Ascending aorta (tissue), 2 donors: ENCODE data around the gene BCDIN3D. TPM values are rescaled to one million over a fixed set of nuclear protein-coding genes. Genes with fewer than 3 reads are reported as not detected.

Experiments
- DNase-seq, 2 donors: peaks; one replicate each; pipeline ENCODE4 v3.0.0-alpha.2; 2019; ENCODE audit warnings: low spot score in 2 of 2
- H3K27ac ChIP-seq, 2 donors: fragments of 200-600 bp; sonication (generic); one replicate each; pipeline ENCODE4 v1.5.1; 2016 to 2017; ENCODE audit warnings: mild to moderate bottlenecking in 1 of 2
- H3K27me3 ChIP-seq: fragments of 200-600 bp; sonication (generic); one replicate; pipeline ENCODE4 v1.5.1; 2017
- H3K36me3 ChIP-seq, 2 donors: fragments of 200-600 bp; sonication (generic); one replicate each; pipeline ENCODE4 v1.5.1; 2016
- H3K4me1 ChIP-seq, 2 donors: fragments of 200-600 bp; sonication (generic); one replicate each; pipeline ENCODE4 v1.5.1; 2016 to 2017; ENCODE audit warnings: mild to moderate bottlenecking in 1 of 2
- H3K4me3 ChIP-seq, 2 donors: fragments of 200-600 bp; sonication (generic); one replicate each; pipeline ENCODE4 v1.5.1; 2016 to 2017; ENCODE audit warnings: mild to moderate bottlenecking in 1 of 2
- H3K9me3 ChIP-seq, 2 donors: fragments of 200-600 bp; sonication (generic); one replicate each; pipeline ENCODE4 v1.5.1; 2016
- intact Hi-C: fragments of 100-400 bp; cut with DNase I; formaldehyde crosslinking; loops from one replicate; pipeline ENCODE4 v1.15.1; 2023
- total RNA-seq: library from RNA; depleted of rRNA; stranded (reverse); fragments of >200 nt; gene quantifications from one replicate; pipeline ENCODE4 v1.1.0, GENCODE V29; 2016
- TF ChIP-seq, protein P1 (sequence below), 3 experiments: fragments of 200-600 bp in 2 of 3; fragments of 450-650 bp in 1 of 3; sonication (generic) in 2 of 3; IDR thresholded peaks; one replicate each; pipeline ENCODE4 v1.5.1; 2016 to 2019; ENCODE audit warnings: antibody characterized with exemption in 3 of 3, mild to moderate bottlenecking in 1 of 3, moderate library complexity in 1 of 3

BCDIN3D gene, protein sequence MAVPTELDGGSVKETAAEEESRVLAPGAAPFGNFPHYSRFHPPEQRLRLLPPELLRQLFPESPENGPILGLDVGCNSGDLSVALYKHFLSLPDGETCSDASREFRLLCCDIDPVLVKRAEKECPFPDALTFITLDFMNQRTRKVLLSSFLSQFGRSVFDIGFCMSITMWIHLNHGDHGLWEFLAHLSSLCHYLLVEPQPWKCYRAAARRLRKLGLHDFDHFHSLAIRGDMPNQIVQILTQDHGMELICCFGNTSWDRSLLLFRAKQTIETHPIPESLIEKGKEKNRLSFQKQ
- total RNA-seq: 2.6 TPM

DNA sequence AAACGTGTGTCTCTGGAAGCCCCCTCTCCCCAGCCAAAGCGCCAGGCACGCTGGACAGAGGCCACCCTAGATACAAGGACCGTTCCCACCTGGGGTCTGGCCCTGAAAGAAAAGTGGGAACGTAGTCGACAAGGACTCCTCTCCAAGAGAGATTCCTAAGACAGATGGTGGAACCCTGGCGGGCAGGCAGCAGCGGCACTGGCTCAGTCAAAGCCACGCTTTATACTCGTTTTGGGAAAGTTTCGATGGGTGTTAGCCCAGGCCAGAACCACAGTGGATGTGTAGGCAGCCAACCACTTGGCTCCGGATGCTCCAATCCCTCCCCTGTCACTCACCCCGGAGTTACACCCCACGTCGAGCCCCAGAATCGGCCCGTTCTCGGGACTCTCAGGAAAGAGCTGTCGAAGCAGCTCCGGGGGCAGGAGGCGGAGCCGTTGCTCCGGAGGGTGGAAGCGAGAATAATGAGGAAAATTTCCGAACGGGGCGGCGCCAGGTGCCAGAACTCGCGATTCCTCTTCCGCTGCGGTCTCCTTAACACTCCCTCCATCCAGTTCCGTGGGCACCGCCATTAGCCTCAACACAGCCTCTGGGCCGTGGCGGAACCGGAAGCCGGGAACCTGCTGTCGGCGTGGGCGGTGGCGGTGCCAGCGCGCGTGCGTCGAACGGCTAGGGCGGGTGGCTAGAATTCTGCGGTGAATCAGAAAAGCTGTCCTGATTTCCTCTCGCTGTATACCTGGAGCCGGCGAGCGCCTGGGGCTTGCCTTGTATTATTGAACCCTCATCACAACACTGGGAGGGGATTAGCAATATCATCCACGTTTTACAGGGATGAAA is at the start of gene BCDIN3D:
Gene BCDIN3D (minus strand): TSS at position 588 of the 834 bp plus-strand sequence. CDS start 19 bp downstream, at position 569.
- H3K4me1 ChIP-seq: peaks cover 0 to 18% of the 10 kb centered on the region in 2 donors
- no peaks in the 10 kb centered on the region for H3K9me3 ChIP-seq
- intact Hi-C loops: loop anchor here (1.0 to 10.0 kb wide), 2 partner anchors 14 to 198 kb away; partner anchors contain the start of gene NCKAP5L
- no peaks in the 10 kb centered on the region for H3K36me3 ChIP-seq
- DNase-seq: peak; percentile 65 to 96
- peak within 1 kb of the TSS; percentile 92 to 93 for H3K27ac ChIP-seq
- H3K4me3 ChIP-seq: peak within 1 kb of the TSS; percentile 77 to 79
- TF ChIP-seq, protein P1, sequence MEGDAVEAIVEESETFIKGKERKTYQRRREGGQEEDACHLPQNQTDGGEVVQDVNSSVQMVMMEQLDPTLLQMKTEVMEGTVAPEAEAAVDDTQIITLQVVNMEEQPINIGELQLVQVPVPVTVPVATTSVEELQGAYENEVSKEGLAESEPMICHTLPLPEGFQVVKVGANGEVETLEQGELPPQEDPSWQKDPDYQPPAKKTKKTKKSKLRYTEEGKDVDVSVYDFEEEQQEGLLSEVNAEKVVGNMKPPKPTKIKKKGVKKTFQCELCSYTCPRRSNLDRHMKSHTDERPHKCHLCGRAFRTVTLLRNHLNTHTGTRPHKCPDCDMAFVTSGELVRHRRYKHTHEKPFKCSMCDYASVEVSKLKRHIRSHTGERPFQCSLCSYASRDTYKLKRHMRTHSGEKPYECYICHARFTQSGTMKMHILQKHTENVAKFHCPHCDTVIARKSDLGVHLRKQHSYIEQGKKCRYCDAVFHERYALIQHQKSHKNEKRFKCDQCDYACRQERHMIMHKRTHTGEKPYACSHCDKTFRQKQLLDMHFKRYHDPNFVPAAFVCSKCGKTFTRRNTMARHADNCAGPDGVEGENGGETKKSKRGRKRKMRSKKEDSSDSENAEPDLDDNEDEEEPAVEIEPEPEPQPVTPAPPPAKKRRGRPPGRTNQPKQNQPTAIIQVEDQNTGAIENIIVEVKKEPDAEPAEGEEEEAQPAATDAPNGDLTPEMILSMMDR (IDR thresholded peaks at IDR 0.05): no peak
- no peaks in the 10 kb centered on the region for H3K27me3 ChIP-seq

DNA sequence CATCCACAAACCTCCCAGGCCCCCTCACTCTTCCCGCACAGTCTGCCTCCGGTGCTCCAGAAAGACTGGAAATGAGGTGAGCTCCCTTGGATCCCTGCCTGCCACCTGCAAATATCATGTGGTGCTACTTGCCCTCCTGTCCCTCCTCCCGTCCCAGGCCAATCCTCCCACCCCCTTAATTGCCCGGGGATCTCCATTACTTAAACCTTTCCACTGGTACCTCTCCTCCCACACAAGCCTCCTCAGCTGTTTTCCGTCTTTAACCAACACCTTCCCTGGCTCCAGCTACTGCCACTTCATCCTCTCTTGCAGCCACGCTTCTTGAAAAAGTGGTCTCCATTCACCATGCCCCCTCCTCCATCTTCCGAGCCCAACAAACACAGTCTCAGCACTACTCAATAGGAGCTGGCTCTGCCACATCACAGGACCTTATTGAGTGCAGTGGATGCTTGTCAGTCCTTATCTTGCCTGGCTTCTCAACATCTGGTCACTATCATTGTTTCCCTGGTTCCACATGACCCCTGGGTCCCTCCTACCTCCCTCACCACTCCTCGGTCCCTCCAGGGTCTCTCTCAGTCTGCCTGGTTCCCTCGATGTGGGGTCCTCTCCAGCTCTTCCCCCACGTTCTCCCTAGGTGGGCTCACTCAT is 49.3 kb upstream of the BCDIN3D start:
- Histone ChIP-seq H3K27ac (no peak overlapping the region), H3K27me3 (no peaks in the 10 kb centered on the region), H3K9me3 (no peaks in the 10 kb centered on the region), H3K36me3 (no peaks in the 10 kb centered on the region), H3K4me1 (no peaks in the 10 kb centered on the region), H3K4me3 (no peak overlapping the region)
- TF ChIP-seq, protein P1 (IDR thresholded peaks at IDR 0.05): no peak
- no peak for DNase-seq
- intact Hi-C loops: no loop called here

DNA sequence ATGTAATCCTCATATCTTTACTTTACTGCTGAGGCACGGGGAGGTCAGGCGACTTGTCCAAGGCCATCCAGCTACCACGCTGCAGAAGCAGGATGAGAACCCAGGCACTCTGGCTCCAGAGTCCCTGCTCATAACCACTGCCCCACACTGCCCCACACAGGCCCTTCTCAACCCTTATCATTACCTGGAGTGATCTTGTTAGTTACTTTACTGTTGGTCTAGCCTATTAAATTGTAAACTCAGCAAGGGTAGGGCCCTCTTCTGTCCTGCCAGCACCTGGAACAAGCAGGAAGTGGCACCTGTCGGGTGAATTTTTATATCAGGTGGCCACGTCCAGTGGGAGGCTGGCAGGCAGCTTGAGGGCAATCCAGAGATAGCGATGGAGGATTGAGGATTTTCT is 48.6 kb upstream of the BCDIN3D start:
- H3K4me3 ChIP-seq: no peak overlapping the region
- no peak overlapping the region for H3K27ac ChIP-seq
- H3K36me3 ChIP-seq: no peaks in the 10 kb centered on the region
- TF ChIP-seq, protein P1 (IDR thresholded peaks at IDR 0.05): no peak
- intact Hi-C loops: no loop called here
- no peaks in the 10 kb centered on the region for H3K9me3 ChIP-seq
- no peaks in the 10 kb centered on the region for H3K4me1 ChIP-seq
- no peak for DNase-seq
- H3K27me3 ChIP-seq: no peaks in the 10 kb centered on the region

DNA sequence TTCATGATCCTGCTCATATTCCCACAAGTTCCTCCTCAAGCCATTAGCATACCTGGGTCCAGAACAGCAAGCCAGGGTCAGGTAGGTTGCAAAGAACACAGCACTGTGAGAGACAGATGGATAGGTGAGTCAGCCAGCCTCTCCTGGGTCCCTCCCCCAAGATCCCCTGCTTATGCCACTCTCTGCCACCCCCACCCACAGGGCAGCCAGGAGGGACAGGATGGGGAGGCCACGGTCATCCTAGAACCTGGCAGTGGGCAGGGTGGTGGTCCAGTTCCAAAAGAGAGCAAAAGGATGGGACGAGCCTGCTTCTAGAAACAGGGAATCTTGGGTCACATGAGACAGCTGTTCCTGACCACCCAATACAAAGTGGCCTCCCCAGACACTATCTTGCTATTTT is 48.1 kb upstream of the BCDIN3D start:
- no peak overlapping the region for H3K27ac ChIP-seq
- no peaks in the 10 kb centered on the region for H3K9me3 ChIP-seq
- TF ChIP-seq, protein P1 (IDR thresholded peaks at IDR 0.05): no peak
- intact Hi-C loops: no loop called here
- H3K27me3 ChIP-seq: no peaks in the 10 kb centered on the region
- H3K4me3 ChIP-seq: no peak overlapping the region
- H3K4me1 ChIP-seq: no peaks in the 10 kb centered on the region
- no peaks in the 10 kb centered on the region for H3K36me3 ChIP-seq
- DNase-seq: no peak

DNA sequence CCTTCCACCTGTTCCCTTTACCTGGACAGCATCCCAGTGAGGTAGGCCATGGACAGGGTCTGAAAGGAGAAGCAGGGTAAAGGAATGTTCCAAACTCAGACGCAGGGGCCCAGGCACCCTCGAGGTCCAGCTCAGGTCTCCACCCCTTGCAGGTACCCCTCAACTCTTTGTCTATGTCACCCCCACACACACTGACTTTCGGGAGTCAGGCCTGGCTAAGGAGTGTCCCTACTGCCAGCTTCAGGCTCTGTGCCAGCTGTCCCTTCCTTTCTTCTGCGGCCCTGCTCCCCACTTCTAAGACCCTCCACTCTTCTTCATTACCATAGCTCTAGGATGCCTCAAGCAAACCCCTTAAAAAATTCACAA is 47.2 kb upstream of the BCDIN3D start:
- TF ChIP-seq, protein P1 (IDR thresholded peaks at IDR 0.05): no peak
- H3K9me3 ChIP-seq: no peaks in the 10 kb centered on the region
- no peak overlapping the region for H3K4me3 ChIP-seq
- H3K36me3 ChIP-seq: no peaks in the 10 kb centered on the region
- no peak for DNase-seq
- H3K27ac ChIP-seq: no peak overlapping the region
- H3K27me3 ChIP-seq: no peaks in the 10 kb centered on the region
- no peaks in the 10 kb centered on the region for H3K4me1 ChIP-seq
- intact Hi-C loops: no loop called here
